ENCODE results near the gene CDC34. TPM values are rescaled to one million over a fixed set of nuclear protein-coding genes. Genes with fewer than 3 reads are reported as not detected.
A peak's percentile ranks its signal among the peaks of the same experiment; 100 is the strongest.
"Not testable (repeated sequence)": the region's sequence is repeated elsewhere in the genome, so short reads cannot be mapped to it uniquely, and the experiment has no call there.

The CDC34 gene
- total RNA-seq, 1 donor from 2014 or later = 169 TPM

- FAIRE-seq (no peak), DNase-seq (ENCODE audit: low read depth) (no peak)
- Histone ChIP-seq H3K4me3 (ENCODE audit: low read depth, low read length) (no peak overlapping the region), H3K27me3 (ENCODE audit: control insufficient read depth, insufficient read depth, low read length) (no peaks in the 10 kb centered on the region), H3K36me3 (ENCODE audit: control insufficient read depth, insufficient read depth, low read length) (peaks cover 33% of the 10 kb centered on the region)
- no peak for TF ChIP-seq CTCF (IDR thresholded peaks at IDR 0.05; ENCODE audit: insufficient read depth, low read length, severe bottlenecking)
Measured at GRCh38 chr19:581399-582111, 50.0 kb downstream of the CDC34 start.

- no peaks in the 10 kb centered on the region for H3K27me3 ChIP-seq (ENCODE audit: control insufficient read depth, insufficient read depth, low read length)
- FAIRE-seq = no peak
- no peak overlapping the region for H3K4me3 ChIP-seq (ENCODE audit: low read depth, low read length)
- DNase-seq (ENCODE audit: low read depth) = no peak
- TF ChIP-seq CTCF (IDR thresholded peaks at IDR 0.05; ENCODE audit: insufficient read depth, low read length, severe bottlenecking) = no peak
- H3K36me3 ChIP-seq (ENCODE audit: control insufficient read depth, insufficient read depth, low read length) = peaks cover 28% of the 10 kb centered on the region
Measured at GRCh38 chr19:582497-583197, 51.1 kb downstream of the CDC34 start.

GRCh38 chr19:583198-583967, 51.8 kb downstream of the CDC34 start:
- FAIRE-seq (no peak), DNase-seq (ENCODE audit: low read depth) (no peak)
- TF ChIP-seq CTCF (IDR thresholded peaks at IDR 0.05; ENCODE audit: insufficient read depth, low read length, severe bottlenecking) = no peak
- Histone ChIP-seq H3K4me3 (ENCODE audit: low read depth, low read length) (no peak overlapping the region), H3K36me3 (ENCODE audit: control insufficient read depth, insufficient read depth, low read length) (peaks cover 23% of the 10 kb centered on the region), H3K27me3 (ENCODE audit: control insufficient read depth, insufficient read depth, low read length) (no peaks in the 10 kb centered on the region)

GRCh38 chr19:583968-584239, 52.3 kb downstream of the CDC34 start:
- no peak for TF ChIP-seq CTCF (IDR thresholded peaks at IDR 0.05; ENCODE audit: insufficient read depth, low read length, severe bottlenecking)
- no peak overlapping the region for H3K4me3 ChIP-seq (ENCODE audit: low read depth, low read length)

GRCh38 chr19:584240-585001, 52.9 kb downstream of the CDC34 start:
- Histone ChIP-seq H3K4me3 (ENCODE audit: low read depth, low read length) (no peak overlapping the region), H3K36me3 (ENCODE audit: control insufficient read depth, insufficient read depth, low read length) (peaks cover 23% of the 10 kb centered on the region), H3K27me3 (ENCODE audit: control insufficient read depth, insufficient read depth, low read length) (peaks cover 5% of the 10 kb centered on the region)
- DNase-seq (ENCODE audit: low read depth) = no peak
- peak; percentile 96 for TF ChIP-seq CTCF (IDR thresholded peaks at IDR 0.05; ENCODE audit: insufficient read depth, low read length, severe bottlenecking)
- FAIRE-seq = no peak

More at GRCh38 chr19:583968-584239, 52.3 kb downstream of the CDC34 start:
- FAIRE-seq = no peak
- peaks cover 3% of the 10 kb centered on the region for H3K27me3 ChIP-seq (ENCODE audit: control insufficient read depth, insufficient read depth, low read length)
- H3K36me3 ChIP-seq (ENCODE audit: control insufficient read depth, insufficient read depth, low read length) = peaks cover 23% of the 10 kb centered on the region
- no peak for DNase-seq (ENCODE audit: low read depth)

- FAIRE-seq; H3K27me3 ChIP-seq (ENCODE audit: control insufficient read depth, insufficient read depth, low read length); DNase-seq (ENCODE audit: low read depth); H3K4me3 ChIP-seq (ENCODE audit: low read depth, low read length): not testable (repeated sequence)
- H3K36me3 ChIP-seq (ENCODE audit: control insufficient read depth, insufficient read depth, low read length) = peaks cover 19% of the 10 kb centered on the region
Measured at GRCh38 chr19:585146-585545, 53.6 kb downstream of the CDC34 start.

Data from bronchial epithelial cell (primary cell).